HG02571 (cell line): ENCODE results near the gene SLCO4A1.
A peak's percentile ranks its signal among the peaks of the same experiment; 100 is the strongest.
"Not testable (repeated sequence)": the region's sequence is repeated elsewhere in the genome, so short reads cannot be mapped to it uniquely, and the experiment has no call there.

ENCODE experiments used
- ATAC-seq: cut with Tn5 transposase; IDR thresholded peaks from one replicate; pipeline ENCODE4 v1.9.1; 2021; ENCODE audit warnings: mild to moderate bottlenecking, moderate library complexity; ENCODE audit not compliant: unreplicated experiment

The SLCO4A1 gene

GRCh38 chr20:62622178-62622876 is 20.0 kb upstream of the SLCO4A1 start:
- no peak for ATAC-seq

- ATAC-seq, result no peak
Observed at GRCh38 chr20:62622877-62623487, 19.3 kb upstream of the SLCO4A1 start.

- peak; percentile 76 for ATAC-seq
Observed at GRCh38 chr20:62623488-62624324, 18.6 kb upstream of the SLCO4A1 start.

GRCh38 chr20:62624325-62624690 is 18.0 kb upstream of the SLCO4A1 start:
- peak; percentile 34 for ATAC-seq

- no peak for ATAC-seq
Observed at GRCh38 chr20:62624719-62625453, 17.4 kb upstream of the SLCO4A1 start.

- no peak for ATAC-seq
Observed at GRCh38 chr20:62625516-62625915, 16.8 kb upstream of the SLCO4A1 start.

- ATAC-seq, result no peak
Observed at GRCh38 chr20:62625921-62626547, 16.3 kb upstream of the SLCO4A1 start.

GRCh38 chr20:62627425-62627824 is 14.9 kb upstream of the SLCO4A1 start:
- ATAC-seq, result not testable (repeated sequence)

GRCh38 chr20:62627901-62628612 is 14.2 kb upstream of the SLCO4A1 start:
- ATAC-seq, result no peak

- ATAC-seq, result no peak
Observed at GRCh38 chr20:62628691-62629090, 13.6 kb upstream of the SLCO4A1 start.

- no peak for ATAC-seq
Observed at GRCh38 chr20:62629864-62630470, 12.3 kb upstream of the SLCO4A1 start.

GRCh38 chr20:62631336-62632308 is 10.7 kb upstream of the SLCO4A1 start:
- ATAC-seq, result no peak

GRCh38 chr20:62632575-62633090 is 9.7 kb upstream of the SLCO4A1 start:
- ATAC-seq, result no peak

- no peak for ATAC-seq
Observed at GRCh38 chr20:62633598-62634329, 8.5 kb upstream of the SLCO4A1 start.

- ATAC-seq, result no peak
Observed at GRCh38 chr20:62634330-62634967, 7.9 kb upstream of the SLCO4A1 start.

GRCh38 chr20:62635232-62635631 is 7.1 kb upstream of the SLCO4A1 start:
- ATAC-seq, result no peak

- ATAC-seq, result no peak
Observed at GRCh38 chr20:62635852-62636251, 6.5 kb upstream of the SLCO4A1 start.
